IPS-NIHi7 (cell line): ENCODE data around the gene FOXP1.
A peak's percentile ranks its signal among the peaks of the same experiment; 100 is the strongest.

ENCODE experiments used
- DNase-seq: peaks from one replicate; pipeline ENCODE4 v3.0.0; 2012; ENCODE audit warnings: mixed read lengths; ENCODE audit errors: extremely low spot score

FOXP1 gene

GRCh38 chr3:71398157-71398836 lies 185.2 kb downstream of the FOXP1 start:
- DNase-seq: no peak

- DNase-seq: no peak
Observed at GRCh38 chr3:71397726-71398125, 185.8 kb downstream of the FOXP1 start.

GRCh38 chr3:71397046-71397445 lies 186.5 kb downstream of the FOXP1 start:
- peak; percentile 39 for DNase-seq

- no peak for DNase-seq
Observed at GRCh38 chr3:71395927-71396695, 187.4 kb downstream of the FOXP1 start.

GRCh38 chr3:71395470-71395869 lies 188.1 kb downstream of the FOXP1 start:
- no peak for DNase-seq

- DNase-seq: no peak
Observed at GRCh38 chr3:71393745-71394144, 189.8 kb downstream of the FOXP1 start.

GRCh38 chr3:71393093-71393492 lies 190.4 kb downstream of the FOXP1 start:
- no peak for DNase-seq

GRCh38 chr3:71392251-71392650 lies 191.3 kb downstream of the FOXP1 start:
- no peak for DNase-seq

- DNase-seq: no peak
Observed at GRCh38 chr3:71391361-71391760, 192.2 kb downstream of the FOXP1 start.

GRCh38 chr3:71389911-71390573 lies 193.5 kb downstream of the FOXP1 start:
- peak; percentile 28 for DNase-seq

GRCh38 chr3:71389191-71389590 lies 194.3 kb downstream of the FOXP1 start:
- no peak for DNase-seq

- no peak for DNase-seq
Observed at GRCh38 chr3:71388535-71389120, 194.9 kb downstream of the FOXP1 start.

GRCh38 chr3:71387586-71387985 lies 195.9 kb downstream of the FOXP1 start:
- no peak for DNase-seq

- DNase-seq: no peak
Observed at GRCh38 chr3:71384837-71385716, 198.5 kb downstream of the FOXP1 start.

- no peak for DNase-seq
Observed at GRCh38 chr3:71384388-71384787, 199.1 kb downstream of the FOXP1 start.

- DNase-seq: peak; percentile 38
Observed at GRCh38 chr3:71380096-71380495, 203.4 kb downstream of the FOXP1 start.

- DNase-seq: no peak
Observed at GRCh38 chr3:71378509-71378908, 205.0 kb downstream of the FOXP1 start.

- DNase-seq: no peak
Observed at GRCh38 chr3:71376911-71377310, 206.6 kb downstream of the FOXP1 start.

- no peak for DNase-seq
Observed at GRCh38 chr3:71376503-71376902, 207.0 kb downstream of the FOXP1 start.

- DNase-seq: no peak
Observed at GRCh38 chr3:71374582-71374981, 208.9 kb downstream of the FOXP1 start.

GRCh38 chr3:71372911-71373637 lies 210.5 kb downstream of the FOXP1 start:
- DNase-seq: no peak
